GM13977 (cell line): Measurements from ENCODE around the gene ID4.

Experiments
- DNase-seq: peaks from one replicate; pipeline ENCODE4 v3.0.0; 2012; ENCODE audit warnings: low spot score
- in situ Hi-C: fragments of 300-500 bp; cut with MboI; formaldehyde crosslinking; loops from one replicate; pipeline ENCODE4 v1.12.0; 2022; ENCODE audit warnings: low sequenced_read_pairs, low pct_unique_long_range_greater_than_20kb, mixed read lengths, inconsistent platforms; ENCODE audit not compliant: unreplicated experiment
- TF ChIP-seq, protein P1 (sequence below): IDR thresholded peaks from 2 replicates; pipeline ENCODE4 v1.5.1; 2012; ENCODE audit warnings: mild to moderate bottlenecking, control low read depth; ENCODE audit not compliant: insufficient read depth; ENCODE audit errors: extremely low read depth, missing control alignments

The ID4 gene

DNA sequence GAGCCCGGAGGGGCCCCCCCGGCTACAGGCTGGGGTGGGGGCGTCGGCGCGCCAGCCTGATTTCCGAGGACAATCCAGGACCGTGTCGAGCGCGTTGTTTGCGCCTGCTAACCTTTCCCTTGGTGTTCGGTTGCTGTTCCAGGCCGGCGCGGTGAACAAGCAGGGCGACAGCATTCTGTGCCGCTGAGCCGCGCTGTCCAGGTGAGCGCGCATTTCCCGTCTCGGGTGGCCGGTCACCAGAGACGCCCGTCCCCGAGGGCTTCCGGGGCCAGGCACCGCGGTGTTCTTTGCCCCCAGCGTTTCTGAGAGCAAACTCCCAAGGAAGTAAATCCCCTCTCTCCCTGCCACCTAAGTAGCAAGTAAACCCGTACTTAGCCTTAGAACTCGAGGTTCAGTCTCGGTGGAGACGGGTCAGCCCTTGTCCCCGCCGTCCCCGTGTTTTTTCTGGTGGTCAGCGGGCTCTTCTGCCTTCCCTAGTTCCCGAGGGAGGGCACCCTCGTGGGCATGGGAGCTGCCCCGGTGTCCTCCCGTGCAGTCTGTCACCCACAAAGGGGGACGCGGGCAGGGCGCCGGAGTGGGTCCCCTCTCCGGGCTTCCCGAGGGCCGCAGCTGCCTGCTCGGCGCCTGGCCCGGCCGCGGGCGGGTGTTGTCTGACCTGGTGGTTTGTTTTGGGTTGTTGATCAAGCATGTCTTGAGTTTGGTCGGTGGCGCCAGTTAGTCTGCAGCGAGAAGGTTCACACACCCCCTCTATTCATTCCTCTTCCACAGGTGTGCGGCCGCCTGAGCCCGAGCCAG, 1.5 kb downstream of the ID4 start:
- in situ Hi-C loops, result no loop called here

DNA sequence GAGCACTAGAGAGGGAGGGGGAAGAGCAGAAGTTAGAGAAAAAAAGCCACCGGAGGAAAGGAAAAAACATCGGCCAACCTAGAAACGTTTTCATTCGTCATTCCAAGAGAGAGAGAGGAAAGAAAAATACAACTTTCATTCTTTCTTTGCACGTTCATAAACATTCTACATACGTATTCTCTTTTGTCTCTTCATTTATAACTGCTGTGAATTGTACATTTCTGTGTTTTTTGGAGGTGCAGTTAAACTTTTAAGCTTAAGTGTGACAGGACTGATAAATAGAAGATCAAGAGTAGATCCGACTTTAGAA, 2.0 kb downstream of the ID4 start:
- TF ChIP-seq, protein P1, sequence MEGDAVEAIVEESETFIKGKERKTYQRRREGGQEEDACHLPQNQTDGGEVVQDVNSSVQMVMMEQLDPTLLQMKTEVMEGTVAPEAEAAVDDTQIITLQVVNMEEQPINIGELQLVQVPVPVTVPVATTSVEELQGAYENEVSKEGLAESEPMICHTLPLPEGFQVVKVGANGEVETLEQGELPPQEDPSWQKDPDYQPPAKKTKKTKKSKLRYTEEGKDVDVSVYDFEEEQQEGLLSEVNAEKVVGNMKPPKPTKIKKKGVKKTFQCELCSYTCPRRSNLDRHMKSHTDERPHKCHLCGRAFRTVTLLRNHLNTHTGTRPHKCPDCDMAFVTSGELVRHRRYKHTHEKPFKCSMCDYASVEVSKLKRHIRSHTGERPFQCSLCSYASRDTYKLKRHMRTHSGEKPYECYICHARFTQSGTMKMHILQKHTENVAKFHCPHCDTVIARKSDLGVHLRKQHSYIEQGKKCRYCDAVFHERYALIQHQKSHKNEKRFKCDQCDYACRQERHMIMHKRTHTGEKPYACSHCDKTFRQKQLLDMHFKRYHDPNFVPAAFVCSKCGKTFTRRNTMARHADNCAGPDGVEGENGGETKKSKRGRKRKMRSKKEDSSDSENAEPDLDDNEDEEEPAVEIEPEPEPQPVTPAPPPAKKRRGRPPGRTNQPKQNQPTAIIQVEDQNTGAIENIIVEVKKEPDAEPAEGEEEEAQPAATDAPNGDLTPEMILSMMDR, result no peak
- no peak for DNase-seq
- in situ Hi-C loops, result no loop called here

More for the DNA sequence above, 1.5 kb downstream of the ID4 start:
- TF ChIP-seq, protein P1, result no peak
- DNase-seq, result peak; percentile 24

GRCh38 chr6:19839788-19840187, 2.6 kb downstream of the ID4 start:
- TF ChIP-seq, protein P1, result no peak
- in situ Hi-C loops, result no loop called here
- no peak for DNase-seq

DNA sequence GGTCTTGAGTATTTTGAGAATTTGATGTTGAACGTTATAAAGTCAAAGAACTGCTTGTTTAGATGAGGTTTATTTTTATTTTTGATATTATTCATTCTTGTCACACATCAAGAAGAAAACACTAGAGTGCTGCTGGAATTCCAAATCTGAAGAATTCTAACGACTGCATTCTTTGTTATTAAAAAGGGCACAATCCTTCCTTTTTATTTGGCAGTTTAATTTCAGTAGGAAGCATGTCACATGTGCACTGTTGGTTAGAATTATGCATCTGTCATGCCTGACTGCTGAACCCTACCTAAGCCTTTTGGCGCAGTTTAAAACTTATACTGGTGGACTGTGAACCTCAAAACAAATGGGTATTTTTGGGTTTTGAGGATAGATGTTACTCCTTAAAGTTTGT, 4.0 kb downstream of the ID4 start:
- TF ChIP-seq, protein P1, result no peak
- no peak for DNase-seq
- in situ Hi-C loops, result no loop called here

- in situ Hi-C loops, result no loop called here
- TF ChIP-seq, protein P1, result no peak
- DNase-seq, result no peak
Measured at GRCh38 chr6:19842030-19842615, 5.0 kb downstream of the ID4 start.

DNA sequence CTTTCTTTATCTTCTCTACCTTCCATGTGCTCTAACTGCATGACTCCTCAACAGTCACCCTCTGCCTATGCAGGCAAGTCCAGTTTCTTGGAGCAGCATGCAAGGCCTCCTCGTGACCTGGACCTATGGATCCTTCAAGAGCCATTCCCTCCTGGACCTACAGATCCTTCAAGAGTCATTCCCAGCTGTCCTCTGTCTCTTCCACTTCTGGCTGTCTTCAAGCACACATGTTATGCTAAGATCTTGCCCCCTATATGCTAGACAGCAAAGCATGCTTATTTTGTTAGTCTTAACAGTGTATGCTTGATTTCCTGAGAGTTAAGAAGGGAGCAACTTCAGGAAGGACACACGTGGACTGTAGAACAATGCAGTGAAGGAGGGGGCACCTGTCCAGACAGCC, 7.5 kb downstream of the ID4 start:
- TF ChIP-seq, protein P1, result no peak
- no peak for DNase-seq
- in situ Hi-C loops, result no loop called here
